Measurements from ENCODE around the gene CAPZB. TPM values are rescaled to one million over a fixed set of nuclear protein-coding genes. Genes with fewer than 3 reads are reported as not detected.

The CAPZB gene
- total RNA-seq, 1 experiment from 2014 or later: 348 TPM

- Histone ChIP-seq H4K8ac (replicated peaks; ENCODE audit: insufficient read length, low read depth, low read length) (no peak overlapping the region), H3K9ac (ENCODE audit: extremely low read depth, insufficient read length, low read length) (no peak overlapping the region), H2BK20ac (ENCODE audit: low read depth, low read length, poor library complexity, severe bottlenecking) (no peak overlapping the region), H3K79me2 (ENCODE audit: insufficient read depth, low read length) (peaks cover 15% of the 10 kb centered on the region), H2BK120ac (ENCODE audit: low read depth, low read length, poor library complexity, severe bottlenecking) (no peak overlapping the region), H3K14ac (ENCODE audit: insufficient read depth, low read length) (no peak overlapping the region), H3K4me2 (ENCODE audit: insufficient read depth, insufficient read length, low read length) (no peak overlapping the region), H4K20me1 (ENCODE audit: control insufficient read depth, insufficient read depth, insufficient read length) (no peaks in the 10 kb centered on the region), H4K5ac (ENCODE audit: insufficient read length, low read depth, low read length) (no peak overlapping the region), H2AK5ac (ENCODE audit: insufficient read length, low read length) (no peak overlapping the region), H3K9me3 (ENCODE audit: control insufficient read depth, low read depth, low read length) (no peaks in the 10 kb centered on the region), H2BK15ac (ENCODE audit: low read depth, low read length) (no peak overlapping the region), H2AFZ (ENCODE audit: low read length) (no peak overlapping the region), H3K18ac (ENCODE audit: insufficient read length, low read depth, low read length) (no peak overlapping the region), H3K56ac (ENCODE audit: insufficient read length, low read depth, low read length) (no peak overlapping the region), H3K79me1 (ENCODE audit: insufficient read depth, low read depth, low read length, poor library complexity, severe bottlenecking) (peaks cover 16% of the 10 kb centered on the region), H2BK5ac (ENCODE audit: insufficient read length, low read length) (no peak overlapping the region), H3K4me1 (ENCODE audit: insufficient read depth, low read length) (no peaks in the 10 kb centered on the region), H4K91ac (ENCODE audit: insufficient read length, low read depth, low read length) (no peak overlapping the region), H3K23me2 (ENCODE audit: insufficient read length, low read depth, low read length, poor library complexity, severe bottlenecking) (no peaks in the 10 kb centered on the region), H3K27me3 (ENCODE audit: insufficient read depth, low read length) (no peaks in the 10 kb centered on the region), H3T11ph (ENCODE audit: low read length) (no peak overlapping the region), H3K27ac (ENCODE audit: insufficient read length, low read depth, low read length) (no peak overlapping the region), H3K4ac (ENCODE audit: low read depth, low read length) (no peak overlapping the region), H3K23ac (ENCODE audit: insufficient read length, low read depth, low read length) (no peak overlapping the region), H2BK12ac (ENCODE audit: insufficient read length, low read depth, low read length) (no peak overlapping the region)
- Mint-ChIP-seq H3K4me3 (no peak overlapping the region), H3K36me3 (ENCODE audit: insufficient read depth in 1 of 3, low read depth in 3 of 3) (peaks cover 1 to 14% (median 6%) of the 10 kb centered on the region in 3 experiments; a peak in 6 of 7 replicates), H3K4me1 (peaks cover 7 to 21% of the 10 kb centered on the region in 2 experiments), H3K27ac (peak overlapping the region in 2 of 3 experiments; percentile 55 to 91; a peak in 2 of 7 replicates), H3K27me3 (ENCODE audit: low read depth) (no peaks in the 10 kb centered on the region), H3K9me3 (no peaks in the 10 kb centered on the region)
- WGBS (ENCODE audit: extremely low coverage, insufficient read length, low lambda C conversion rate): no CpG with 5 or more reads among the region's 19 CpGs
- TF ChIP-seq CTCF (conservative IDR thresholded peaks at IDR 0.05): no peak
- DNase-seq: no peak
Measured at GRCh38 chr1:19390166-19390850, 95.0 kb downstream of the CAPZB start.

All from H9 (cell line).